ENCODE measurements around the gene BMPER. TPM values are rescaled to one million over a fixed set of nuclear protein-coding genes. Genes with fewer than 3 reads are reported as not detected.

Gene BMPER
- total and polyA plus RNA-seq, 8 donors, result 1.9 to 9.5 (median 4.6) TPM; not detected in 1

DNA sequence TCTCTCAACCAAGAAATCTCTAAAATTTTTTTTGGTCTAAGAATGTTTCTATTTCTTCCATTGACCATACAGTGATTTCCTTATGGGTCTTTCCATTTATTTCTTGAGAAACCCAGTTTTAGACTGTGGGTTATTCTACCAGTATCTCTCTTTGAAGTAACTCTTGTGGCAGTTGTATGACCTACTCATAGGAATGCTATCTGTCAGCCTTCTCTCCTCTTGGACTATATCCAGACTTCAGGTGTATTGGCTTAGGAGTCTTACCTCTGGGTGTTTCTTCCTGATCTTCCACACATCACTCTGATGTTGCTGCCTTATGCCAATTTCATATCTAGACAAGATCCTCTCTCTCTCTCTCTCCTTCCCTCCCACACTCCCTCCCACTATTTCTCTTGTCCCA lies 178.1 kb downstream of the BMPER start:
- no peak for DNase-seq
- H3K27ac ChIP-seq, result no peak overlapping the region
- H3K36me3 ChIP-seq, result peaks cover 0 to 28% (median 0%) of the 10 kb centered on the region in 4 donors
- H3K27me3 ChIP-seq, result no peaks in the 10 kb centered on the region
- H3K9me3 ChIP-seq, result no peaks in the 10 kb centered on the region
- TF ChIP-seq CTCF (IDR thresholded peaks at IDR 0.05) (no peak), POLR2A (IDR thresholded peaks at IDR 0.05) (no peak), POLR2AphosphoS5 (IDR thresholded peaks at IDR 0.05) (no peak), EP300 (IDR thresholded peaks at IDR 0.05) (no peak)
- no peaks in the 10 kb centered on the region for H3K4me1 ChIP-seq
- intact Hi-C loops (cut with DNase I; ENCODE audit: low total_unique reads), result no loop called here
- no peak overlapping the region for H3K4me3 ChIP-seq

- Histone ChIP-seq H3K4me3 (no peak overlapping the region), H3K4me1 (no peaks in the 10 kb centered on the region), H3K27ac (no peak overlapping the region), H3K36me3 (peaks cover 0 to 18% (median 0%) of the 10 kb centered on the region in 4 donors), H3K27me3 (no peaks in the 10 kb centered on the region), H3K9me3 (no peaks in the 10 kb centered on the region)
- intact Hi-C loops (cut with DNase I; ENCODE audit: low total_unique reads), result no loop called here
- TF ChIP-seq CTCF (IDR thresholded peaks at IDR 0.05), result no peak
- no peak for TF ChIP-seq POLR2AphosphoS5 (IDR thresholded peaks at IDR 0.05)
- no peak for TF ChIP-seq EP300 (IDR thresholded peaks at IDR 0.05)
- no peak for TF ChIP-seq POLR2A (IDR thresholded peaks at IDR 0.05)
- no peak for DNase-seq
- 86 to 100% (median 95%) methylated on average over 1 of the region's 1 CpG for WGBS, 5 donors
These were observed 179.3 kb downstream of the BMPER start for GRCh38 chr7:34084651-34085050.

DNA sequence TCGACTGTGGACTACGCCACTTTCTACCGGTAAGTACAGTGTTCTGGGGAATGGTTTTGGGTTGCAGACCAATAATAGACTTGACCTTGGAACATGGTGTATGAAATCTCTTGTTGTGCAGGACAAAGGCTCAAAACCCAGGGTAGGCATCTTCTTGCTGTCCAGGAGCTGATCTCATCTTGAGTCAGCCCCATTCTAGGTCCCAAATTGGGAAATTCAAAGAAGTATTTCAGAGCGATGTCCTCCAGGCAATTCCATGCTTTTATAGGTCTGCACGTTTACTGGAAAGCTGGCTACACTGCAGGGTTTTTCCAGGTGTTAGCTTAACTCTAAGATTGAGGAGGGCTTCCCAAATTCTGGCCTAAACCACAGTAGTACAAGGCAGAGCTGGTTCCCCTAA lies 180.7 kb downstream of the BMPER start:
- Histone ChIP-seq H3K4me3 (no peak overlapping the region), H3K9me3 (no peaks in the 10 kb centered on the region), H3K27me3 (no peaks in the 10 kb centered on the region), H3K36me3 (peaks cover 0 to 7% (median 0%) of the 10 kb centered on the region in 4 donors), H3K4me1 (no peaks in the 10 kb centered on the region), H3K27ac (no peak overlapping the region)
- intact Hi-C loops (cut with DNase I; ENCODE audit: low total_unique reads), result no loop called here
- DNase-seq, result no peak
- WGBS, 5 donors, result 89 to 96% (median 92%) methylated on average over 4 to 5 of the region's 5 CpGs
- TF ChIP-seq POLR2A (IDR thresholded peaks at IDR 0.05) (no peak), CTCF (IDR thresholded peaks at IDR 0.05) (no peak), POLR2AphosphoS5 (IDR thresholded peaks at IDR 0.05) (no peak), EP300 (IDR thresholded peaks at IDR 0.05) (no peak)

- no peak for DNase-seq
- Histone ChIP-seq H3K4me1 (no peaks in the 10 kb centered on the region), H3K9me3 (no peaks in the 10 kb centered on the region), H3K27ac (no peak overlapping the region), H3K36me3 (peaks cover 0 to 7% (median 0%) of the 10 kb centered on the region in 4 donors), H3K4me3 (no peak overlapping the region), H3K27me3 (no peaks in the 10 kb centered on the region)
- no peak for TF ChIP-seq POLR2A (IDR thresholded peaks at IDR 0.05)
- TF ChIP-seq EP300 (IDR thresholded peaks at IDR 0.05), result no peak
- no peak for TF ChIP-seq POLR2AphosphoS5 (IDR thresholded peaks at IDR 0.05)
- TF ChIP-seq CTCF (IDR thresholded peaks at IDR 0.05), result no peak
- 83 to 92% (median 86%) methylated on average over 5 of the region's 5 CpGs for WGBS, 5 donors
- intact Hi-C loops (cut with DNase I; ENCODE audit: low total_unique reads), result no loop called here
These were observed 181.6 kb downstream of the BMPER start for GRCh38 chr7:34086981-34087380.

Measured in stomach (tissue), 9 donors.